GM23338 (cell line): Measurements from ENCODE around the gene LIN7C. TPM values are rescaled to one million over a fixed set of nuclear protein-coding genes. Genes with fewer than 3 reads are reported as not detected.

Experiments
- ATAC-seq: fragments of 200-7000 bp; cut with Tn5 transposase; 3 replicates; pipeline ENCODE4 v1.9.1; 2020
- DNase-seq: peaks from one replicate; pipeline ENCODE4 v3.0.0-alpha.2; 2015; ENCODE audit warnings: low spot score
- H2AFZ ChIP-seq: fragments of 200-600 bp; sonication (generic); 2 replicates; pipeline ENCODE4 v1.8.0; 2016; ENCODE audit warnings: antibody characterized with exemption, mild to moderate bottlenecking, moderate library complexity
- H3F3A ChIP-seq: fragments of 200-600 bp; sonication (generic); replicated peaks from 2 replicates; pipeline ENCODE4 v1.8.0; 2017; ENCODE audit warnings: antibody characterized with exemption, mixed run types, low read depth
- H3K27ac ChIP-seq: fragments of 200-600 bp; sonication (generic); 2 replicates; pipeline ENCODE4 v1.6.1; 2016; ENCODE audit warnings: low read depth
- H3K27me3 ChIP-seq: fragments of 200-600 bp; sonication (generic); 2 replicates; pipeline ENCODE4 v1.8.0; 2016; ENCODE audit warnings: mild to moderate bottlenecking, mixed run types, moderate library complexity; ENCODE audit not compliant: insufficient read depth
- H3K36me3 ChIP-seq: fragments of 200-600 bp; sonication (generic); 2 replicates; pipeline ENCODE4 v1.8.0; 2016; ENCODE audit warnings: mild to moderate bottlenecking; ENCODE audit not compliant: insufficient read depth
- H3K4me1 ChIP-seq: fragments of 200-600 bp; sonication (generic); 2 replicates; pipeline ENCODE4 v1.8.0; 2016; ENCODE audit warnings: mild to moderate bottlenecking, moderate library complexity; ENCODE audit not compliant: insufficient read depth
- H3K4me2 ChIP-seq: fragments of 200-600 bp; sonication (generic); 2 replicates; pipeline ENCODE4 v1.7.1; 2017; ENCODE audit warnings: mixed run types
- H3K4me3 ChIP-seq: fragments of 200-600 bp; sonication (generic); 2 replicates; pipeline ENCODE4 v1.6.1; 2016; ENCODE audit warnings: mixed run types
- H3K79me2 ChIP-seq: fragments of 200-600 bp; sonication (generic); replicated peaks from 2 replicates; pipeline ENCODE4 v1.8.0; 2017; ENCODE audit warnings: mild to moderate bottlenecking; ENCODE audit not compliant: insufficient read depth
- H3K9me2 ChIP-seq: fragments of 200-600 bp; sonication (generic); 2 replicates; pipeline ENCODE4 v1.8.0; 2017; ENCODE audit not compliant: insufficient read depth
- H4K20me1 ChIP-seq: fragments of 200-600 bp; sonication (generic); replicated peaks from 2 replicates; pipeline ENCODE4 v1.8.0; 2017; ENCODE audit warnings: mild to moderate bottlenecking; ENCODE audit not compliant: insufficient read depth
- H3K27ac Mint-ChIP-seq: 2 replicates; pipeline ENCODE4 v1.8.0; 2020; ENCODE audit warnings: inconsistent platforms, mild to moderate bottlenecking, moderate library complexity, mixed read lengths
- H3K27me3 Mint-ChIP-seq: 3 replicates; pipeline ENCODE4 v1.8.0; 2022; ENCODE audit warnings: low read depth, mild to moderate bottlenecking, moderate library complexity, mixed read lengths, inconsistent platforms; ENCODE audit not compliant: insufficient read depth, poor library complexity
- H3K36me3 Mint-ChIP-seq: 3 replicates; pipeline ENCODE4 v1.8.0; 2021; ENCODE audit warnings: low read depth, mild to moderate bottlenecking, inconsistent platforms, moderate library complexity, mixed read lengths
- H3K4me1 Mint-ChIP-seq: 3 replicates; pipeline ENCODE4 v1.8.0; 2020; ENCODE audit warnings: mild to moderate bottlenecking, inconsistent platforms, mixed read lengths
- H3K4me3 Mint-ChIP-seq: 3 replicates; pipeline ENCODE4 v1.8.0; 2021; ENCODE audit warnings: moderate library complexity, mild to moderate bottlenecking, inconsistent platforms, mixed read lengths
- H3K9me3 Mint-ChIP-seq: 3 replicates; pipeline ENCODE4 v1.8.0; 2020; ENCODE audit warnings: moderate library complexity, mild to moderate bottlenecking, inconsistent platforms, mixed read lengths
- CREB1 ChIP-seq: fragments of 250-450 bp; sonication (Bioruptor Pico); IDR thresholded peaks from 2 replicates; pipeline ENCODE4 v1.5.0; 2020; ENCODE audit warnings: low read depth, mild to moderate bottlenecking, moderate library complexity
- CTCF ChIP-seq, 2 experiments: fragments of 200-600 bp in 1 of 2; sonication (generic) in 1 of 2; conservative IDR thresholded peaks; 2 replicates each; pipeline versions ENCODE4 v1.5.1 to v1.6.1; 2016 to 2017; ENCODE audit warnings: antibody characterized with exemption in 2 of 2, low read depth in 2 of 2, mild to moderate bottlenecking in 2 of 2, moderate library complexity in 1 of 2
- ETS1 ChIP-seq: IDR thresholded peaks from 2 replicates; pipeline ENCODE4 v1.6.1; 2016; ENCODE audit warnings: antibody characterized with exemption
- EZH2 ChIP-seq: fragments of 200-600 bp; sonication (generic); IDR thresholded peaks from one replicate; pipeline ENCODE4 v1.8.0; 2017; ENCODE audit warnings: antibody characterized with exemption, mild to moderate bottlenecking, low read depth; ENCODE audit not compliant: unreplicated experiment
- EZH2phosphoT487 ChIP-seq: fragments of 200-600 bp; sonication (generic); IDR thresholded peaks from one replicate; pipeline ENCODE4 v1.8.1; 2018; ENCODE audit warnings: antibody characterized with exemption; ENCODE audit not compliant: unreplicated experiment
- JUNB ChIP-seq: IDR thresholded peaks from one replicate; pipeline ENCODE4 v1.6.1; 2016; ENCODE audit warnings: antibody characterized with exemption; ENCODE audit not compliant: unreplicated experiment
- NANOG ChIP-seq: IDR thresholded peaks from 2 replicates; pipeline ENCODE4 v1.6.1; 2016; ENCODE audit warnings: antibody characterized with exemption, borderline replicate concordance
- POLR2AphosphoS5 ChIP-seq: IDR thresholded peaks from 2 replicates; pipeline ENCODE4 v1.6.1; 2016; ENCODE audit warnings: antibody characterized with exemption, low read depth
- REST ChIP-seq: IDR thresholded peaks from one replicate; pipeline ENCODE4 v1.6.1; 2018; ENCODE audit warnings: antibody characterized with exemption; ENCODE audit not compliant: unreplicated experiment
- STAT1 ChIP-seq: IDR thresholded peaks from one replicate; pipeline ENCODE4 v1.6.1; 2016; ENCODE audit warnings: antibody characterized with exemption; ENCODE audit not compliant: unreplicated experiment
- ZNF114 ChIP-seq: fragments of 250-450 bp; sonication (Bioruptor Pico); IDR thresholded peaks from 2 replicates; pipeline ENCODE4 v1.5.0; 2020; ENCODE audit warnings: mild to moderate bottlenecking, moderate library complexity
- ZNF331 ChIP-seq: fragments of 250-450 bp; sonication (Bioruptor Pico); IDR thresholded peaks from 2 replicates; pipeline ENCODE4 v1.5.0; 2020; ENCODE audit warnings: low read depth, mild to moderate bottlenecking, moderate library complexity
- ZNF462 ChIP-seq: fragments of 250-450 bp; sonication (Bioruptor Pico); IDR thresholded peaks from 2 replicates; pipeline ENCODE4 v1.5.0; 2020; ENCODE audit warnings: mild to moderate bottlenecking, moderate library complexity
- polyA plus RNA-seq: library from polyadenylated mRNA; unstranded; fragments of >200 nt; fragmentation: Nextera tagmentation; extraction: Ambion mirVana; gene quantifications from 2 replicates; pipeline ENCODE4 v1.2.1, GENCODE V29; 2016
- total RNA-seq: library from RNA; depleted of rRNA; stranded (reverse); fragments of >200 nt; shearing (Covaris generic); gene quantifications from 2 replicates; pipeline ENCODE4 v1.2.3, GENCODE V29; 2014

Gene LIN7C
- total and polyA plus RNA-seq, 2 experiments from 2014 or later = 22.5 to 61.0 TPM

- Histone ChIP-seq H3K27me3 (no peaks in the 10 kb centered on the region; the same call in 1 of the 2 replicates), H3K4me3 (no peak overlapping the region), H3K79me2 (no peaks in the 10 kb centered on the region), H2AFZ (no peak overlapping the region), H4K20me1 (no peaks in the 10 kb centered on the region), H3K27ac (no peak overlapping the region), H3K9me2 (peaks cover 5% of the 10 kb centered on the region; the same call in 1 of the 2 replicates), H3K36me3 (no peaks in the 10 kb centered on the region), H3K4me2 (no peak overlapping the region), H3K4me1 (peaks cover 10% of the 10 kb centered on the region), H3F3A (no peaks in the 10 kb centered on the region)
- Mint-ChIP-seq H3K36me3 (no peaks in the 10 kb centered on the region), H3K4me3 (no peak overlapping the region), H3K27ac (no peak overlapping the region), H3K9me3 (no peaks in the 10 kb centered on the region), H3K27me3 (no peaks in the 10 kb centered on the region), H3K4me1 (peaks cover 5% of the 10 kb centered on the region; the same call in 1 of the 3 replicates)
- no peak for DNase-seq
- TF ChIP-seq STAT1 (no peak), ZNF462 (CRISPR knock-in tag) (no peak), EZH2 (no peak), JUNB (no peak), ETS1 (no peak), NANOG (no peak), ZNF114 (CRISPR knock-in tag) (no peak), CTCF (conservative IDR thresholded peaks at IDR 0.05; ENCODE audit: low read depth in 2 of 2) (no peak), CREB1 (no peak), ZNF331 (CRISPR knock-in tag) (no peak), POLR2AphosphoS5 (no peak), EZH2phosphoT487 (no peak), REST (no peak)
- no peak for ATAC-seq
These were observed 20.0 kb upstream of the LIN7C start for GRCh38 chr11:27526535-27526934.
